ENCODE data around the gene CALML4.
"Not testable (repeated sequence)": the region's sequence is repeated elsewhere in the genome, so short reads cannot be mapped to it uniquely, and the experiment has no call there.

The CALML4 gene

DNA sequence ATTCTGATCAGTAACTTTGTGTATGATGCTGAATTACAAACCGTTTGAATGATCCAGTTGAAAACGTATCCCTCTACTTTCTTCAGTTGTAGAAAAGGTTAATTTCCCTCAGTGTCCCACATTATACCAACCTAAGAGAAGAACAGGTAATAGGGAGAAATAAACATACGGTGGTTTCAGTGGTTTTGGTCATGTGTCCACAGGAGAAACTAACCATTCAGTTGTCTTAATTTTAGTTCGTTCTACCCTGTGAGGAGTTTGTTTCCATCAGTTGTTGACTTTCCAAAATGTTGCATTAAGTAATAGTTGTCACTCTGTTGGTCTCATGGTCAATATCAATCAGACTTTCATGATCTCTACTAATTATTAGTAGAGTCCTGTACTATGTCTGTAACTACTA is 15.1 kb downstream of the CALML4 start:
- DNase-seq (ENCODE audit: low read depth) = no peak

DNA sequence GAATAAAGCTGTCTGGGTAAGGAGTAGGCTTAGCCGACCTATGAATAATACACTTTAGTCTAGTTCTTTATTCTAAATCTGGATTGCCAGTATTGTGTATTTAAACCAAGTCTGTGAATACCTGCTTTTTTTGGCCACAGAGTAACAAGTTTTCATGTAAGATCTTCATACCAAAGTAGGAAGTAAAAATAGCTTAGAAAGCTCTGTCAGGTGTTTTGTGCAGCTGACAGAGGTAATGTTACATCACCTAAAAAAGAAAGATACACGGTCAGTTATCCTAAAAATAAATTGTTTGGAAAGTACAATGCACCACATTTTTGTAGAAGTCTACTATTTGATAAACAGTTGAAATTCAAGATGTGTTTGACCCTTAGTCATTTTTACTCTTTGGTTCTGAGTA is 16.5 kb downstream of the CALML4 start:
- no peak for DNase-seq (ENCODE audit: low read depth)

DNA sequence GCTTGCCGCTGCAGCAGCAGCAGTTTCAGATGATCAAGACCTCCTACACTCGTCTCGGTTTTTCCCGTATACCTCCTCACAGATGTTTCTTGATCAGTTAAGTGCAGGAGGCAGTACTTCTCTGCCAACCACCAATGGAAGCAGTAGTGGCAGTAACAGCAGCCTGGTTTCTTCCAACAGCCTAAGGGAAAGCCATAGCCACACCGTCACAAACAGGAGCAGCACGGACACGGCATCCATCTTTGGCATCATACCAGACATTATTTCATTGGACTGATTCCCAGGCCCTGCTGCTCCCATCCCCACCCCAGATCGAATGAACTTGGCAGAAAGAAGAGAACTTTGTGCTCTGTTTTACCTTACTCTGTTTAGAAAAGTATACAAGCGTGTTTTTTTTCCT is 17.6 kb downstream of the CALML4 start:
- DNase-seq (ENCODE audit: low read depth) = no peak

DNA sequence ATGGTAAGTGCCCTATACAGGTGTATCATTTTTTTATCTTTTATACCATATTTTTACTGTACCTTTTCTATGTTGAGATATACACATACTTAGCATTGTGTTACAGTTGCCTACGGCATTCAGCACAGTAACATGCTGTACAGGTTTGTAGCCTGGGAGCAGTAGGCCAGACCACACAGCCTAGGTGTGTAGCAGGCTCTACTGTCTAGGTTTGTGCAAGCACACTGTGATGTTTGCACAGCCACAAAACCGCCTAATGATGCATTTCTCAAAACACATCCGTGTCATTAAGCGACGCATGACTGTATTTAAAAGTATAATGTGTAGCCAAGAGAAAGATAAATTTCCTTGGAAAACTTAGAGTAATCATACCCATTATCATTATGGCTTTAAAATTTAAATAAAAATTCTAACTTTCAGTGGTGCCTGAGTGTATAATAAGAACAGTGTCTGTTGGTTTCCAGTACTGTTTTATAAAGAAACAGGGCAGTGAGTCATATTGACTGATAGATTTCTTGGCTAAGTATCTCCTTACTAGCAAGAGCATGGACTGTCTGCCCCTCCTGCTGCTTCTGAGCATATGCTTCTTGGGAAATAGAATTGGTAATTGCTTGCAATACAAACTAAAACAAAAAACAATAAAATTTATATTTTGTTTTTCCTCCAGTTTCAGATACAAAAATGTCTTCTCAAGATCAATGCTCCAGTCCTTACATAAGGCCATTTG is 18.3 kb downstream of the CALML4 start:
- DNase-seq (ENCODE audit: low read depth) = no peak

DNA sequence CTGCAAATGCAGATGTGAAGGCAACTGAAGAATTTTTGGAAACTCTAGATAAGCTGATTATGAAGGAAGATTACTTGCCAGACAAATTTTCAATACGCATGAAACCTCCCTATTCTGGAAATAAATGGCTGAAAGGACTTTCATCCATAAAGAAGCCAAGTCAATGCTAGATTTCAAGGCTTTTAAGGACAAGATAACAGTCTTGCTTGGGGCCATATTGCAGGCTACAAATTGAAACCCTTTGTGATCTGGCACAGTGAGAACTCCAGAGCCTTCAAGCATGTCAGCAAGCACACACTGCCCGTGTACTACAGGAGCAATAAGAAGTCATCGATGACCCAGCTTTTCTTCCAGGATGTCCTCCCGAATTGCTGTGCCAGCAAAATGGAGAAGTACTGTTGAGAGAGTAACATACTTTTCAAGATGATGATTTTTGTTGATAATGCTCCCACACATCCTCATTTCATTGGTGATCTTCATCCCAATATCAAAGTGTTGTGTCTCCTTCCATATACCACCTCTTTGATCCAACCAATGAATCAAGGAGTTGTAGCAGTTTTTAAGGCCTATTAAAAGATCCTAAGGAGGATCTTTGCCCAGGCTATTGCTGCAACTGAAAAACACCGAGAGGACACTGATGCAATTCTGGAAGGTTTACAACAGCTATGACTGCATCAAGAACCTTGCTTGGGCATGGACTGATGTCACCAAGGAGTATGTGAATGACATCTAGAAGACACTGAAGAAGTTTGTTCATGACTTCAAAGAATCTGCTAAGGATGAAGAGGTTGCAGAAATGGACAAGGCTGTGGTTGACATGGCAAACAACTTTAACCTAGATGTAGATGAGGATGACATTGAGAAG is 20.3 kb downstream of the CALML4 start:
- DNase-seq (ENCODE audit: low read depth) = no peak

DNA sequence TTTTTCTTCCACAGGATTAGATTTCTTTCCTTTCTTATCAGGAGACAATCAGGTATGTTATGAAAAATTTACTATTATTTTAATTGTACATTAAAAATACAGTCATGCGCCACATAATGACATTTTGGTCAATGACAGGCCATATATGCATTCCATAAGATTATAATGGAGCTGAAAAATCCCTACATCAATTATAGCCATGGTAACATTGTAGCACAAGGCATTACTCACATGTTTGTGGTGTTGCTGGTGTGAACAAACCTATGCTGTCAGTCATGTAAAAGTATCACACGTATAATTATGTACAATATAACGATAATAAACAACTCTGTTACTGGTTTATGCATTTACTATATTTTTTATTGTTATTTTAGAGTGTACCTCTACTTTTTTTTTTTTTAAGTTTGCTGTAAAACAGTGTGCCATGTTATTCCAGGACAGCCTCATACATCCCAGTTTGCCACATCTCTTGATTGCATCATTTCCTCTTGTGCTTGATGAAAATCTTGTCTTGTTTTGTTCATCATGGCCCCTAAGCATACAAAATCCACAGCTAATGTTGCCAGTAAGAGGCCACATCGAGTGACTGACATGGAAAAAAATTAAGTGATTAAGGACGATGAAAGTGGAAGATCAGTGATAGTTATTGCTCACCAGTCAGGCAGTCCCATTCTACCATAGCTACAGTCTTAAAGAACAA is 21.4 kb downstream of the CALML4 start:
- DNase-seq (ENCODE audit: low read depth) = no peak

DNA sequence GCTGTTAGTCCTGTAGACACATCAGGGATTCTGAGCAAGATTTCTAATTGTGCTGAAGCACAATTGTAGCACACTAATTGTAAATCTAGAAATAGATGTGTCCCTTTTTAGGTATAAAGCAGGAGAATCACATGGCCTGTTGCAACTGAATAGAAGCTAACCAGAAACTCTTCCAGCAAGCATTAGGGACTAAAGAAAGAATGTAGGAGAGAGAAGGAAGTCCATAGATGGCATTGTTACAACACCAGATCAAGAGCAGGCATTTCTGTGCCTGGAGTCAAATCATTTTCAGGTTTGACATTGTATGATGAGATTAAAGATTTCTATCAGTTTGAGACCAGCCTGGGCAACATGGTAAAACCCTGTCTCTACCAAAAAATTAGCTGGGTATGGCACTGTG is 27.4 kb downstream of the CALML4 start:
- no peak for DNase-seq (ENCODE audit: low read depth)

DNA sequence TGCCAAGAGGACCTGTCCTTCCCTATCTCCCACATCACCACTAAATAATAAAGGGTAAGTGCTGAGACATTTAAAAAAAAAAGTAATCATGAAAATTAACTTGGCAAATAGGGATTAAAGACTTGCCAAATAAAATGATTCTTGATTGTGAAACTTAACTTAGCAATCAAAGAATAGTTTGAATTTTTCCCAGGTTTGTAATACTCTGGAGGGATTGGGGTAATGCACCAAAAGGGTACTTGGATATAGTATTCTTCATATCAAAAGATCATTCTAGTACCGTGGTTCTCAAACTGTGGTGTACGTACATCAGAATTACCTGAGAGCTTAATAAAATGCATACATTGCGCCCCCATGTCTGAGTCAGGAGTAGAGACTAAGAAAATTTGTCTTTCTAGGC is 28.5 kb downstream of the CALML4 start:
- DNase-seq (ENCODE audit: low read depth) = no peak

DNA sequence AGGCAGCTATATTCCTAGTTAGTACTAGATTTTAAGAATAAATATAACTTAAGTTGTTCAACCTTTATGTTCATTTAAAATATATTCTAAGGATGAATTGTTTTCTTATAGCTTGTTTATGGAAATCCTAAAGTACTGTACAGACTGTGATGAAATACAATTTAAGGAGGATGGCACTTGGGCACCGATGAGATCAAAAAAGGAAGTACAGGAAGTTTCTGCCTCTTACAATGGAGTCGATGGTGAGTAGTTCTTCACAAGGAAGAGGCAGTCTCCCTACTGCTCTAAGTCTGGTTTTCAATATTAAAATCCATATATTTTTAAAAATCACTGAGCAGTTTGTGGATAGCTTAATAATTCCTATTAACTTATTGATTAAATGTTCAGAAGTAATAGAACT is 29.6 kb downstream of the CALML4 start:
- DNase-seq (ENCODE audit: low read depth) = no peak

DNA sequence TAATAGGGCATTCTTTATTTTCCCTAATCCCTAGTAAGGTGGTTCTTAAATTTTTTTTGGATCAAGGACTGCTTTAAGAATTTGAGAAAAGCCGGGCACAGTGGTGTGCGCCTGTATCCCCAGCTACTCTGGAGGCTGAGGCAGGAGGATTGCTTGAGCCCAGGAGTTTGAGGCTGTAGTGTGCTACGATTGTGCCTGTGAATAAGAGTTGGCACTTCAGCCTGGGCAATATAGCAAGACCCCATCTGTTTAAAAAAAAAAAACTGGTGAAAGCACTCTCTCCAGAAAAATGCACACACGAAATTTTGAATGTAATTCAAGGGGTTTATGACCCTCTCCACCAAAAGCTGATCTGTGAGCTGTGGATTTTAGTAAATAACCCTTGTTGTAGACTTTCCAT is 32.0 kb downstream of the CALML4 start:
- DNase-seq (ENCODE audit: low read depth) = no peak

DNA sequence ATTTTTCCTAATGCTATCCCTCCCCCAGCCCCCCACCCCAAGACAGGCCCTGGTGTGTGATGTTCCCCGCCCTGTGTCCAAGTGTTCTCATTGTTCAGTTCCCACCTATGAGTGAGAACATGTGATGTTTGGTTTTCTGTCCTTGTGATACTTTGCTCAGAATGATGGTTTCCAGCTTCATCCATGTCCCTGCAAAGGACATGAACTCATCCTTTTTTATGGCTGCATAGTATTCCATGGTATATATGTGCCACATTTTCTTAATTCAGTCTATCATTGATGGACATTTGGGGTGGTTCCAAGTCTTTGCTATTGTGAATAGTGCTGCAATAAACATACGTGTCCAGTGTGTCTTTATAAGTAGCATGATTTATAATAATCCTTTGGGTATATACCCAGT is 33.1 kb downstream of the CALML4 start:
- DNase-seq (ENCODE audit: low read depth) = not testable (repeated sequence)

DNA sequence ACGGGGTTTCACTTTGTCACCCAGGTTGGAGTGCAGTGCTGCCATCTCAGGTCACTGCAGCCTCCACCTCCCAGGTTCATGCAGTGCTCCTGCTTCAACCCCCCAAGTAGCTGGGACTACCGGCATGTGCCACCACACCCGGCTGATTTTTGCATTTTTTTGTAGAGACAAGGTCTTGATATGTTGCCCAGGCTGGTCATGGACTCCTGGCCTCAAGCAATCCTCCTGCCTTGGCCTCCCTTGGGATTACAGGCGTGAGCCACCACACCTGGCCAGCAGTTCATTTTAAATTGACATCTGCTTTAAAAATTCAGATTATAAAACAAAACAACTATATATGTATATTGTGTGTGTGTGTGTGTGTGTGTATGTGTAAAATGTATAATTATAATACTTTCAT is 38.3 kb downstream of the CALML4 start:
- DNase-seq (ENCODE audit: low read depth) = no peak

DNA sequence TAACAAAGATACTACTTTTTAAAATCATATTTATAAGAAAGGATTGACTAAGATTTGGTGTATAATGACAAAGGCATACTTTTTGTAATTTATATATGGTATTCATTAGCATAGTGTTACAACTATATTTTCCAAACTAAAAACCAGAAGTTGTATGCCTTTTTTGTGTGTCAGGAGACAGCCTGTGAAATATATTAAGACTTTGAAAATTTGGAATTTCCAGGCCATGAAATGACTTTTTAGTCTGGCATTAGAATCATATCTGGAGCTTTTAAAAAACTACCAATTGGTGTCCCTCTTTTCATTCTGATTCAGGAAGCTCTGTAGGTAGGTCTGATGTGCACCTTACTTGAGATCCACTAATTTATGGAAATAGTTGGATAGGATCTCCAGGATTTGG is 41.9 kb downstream of the CALML4 start:
- DNase-seq (ENCODE audit: low read depth) = no peak

DNA sequence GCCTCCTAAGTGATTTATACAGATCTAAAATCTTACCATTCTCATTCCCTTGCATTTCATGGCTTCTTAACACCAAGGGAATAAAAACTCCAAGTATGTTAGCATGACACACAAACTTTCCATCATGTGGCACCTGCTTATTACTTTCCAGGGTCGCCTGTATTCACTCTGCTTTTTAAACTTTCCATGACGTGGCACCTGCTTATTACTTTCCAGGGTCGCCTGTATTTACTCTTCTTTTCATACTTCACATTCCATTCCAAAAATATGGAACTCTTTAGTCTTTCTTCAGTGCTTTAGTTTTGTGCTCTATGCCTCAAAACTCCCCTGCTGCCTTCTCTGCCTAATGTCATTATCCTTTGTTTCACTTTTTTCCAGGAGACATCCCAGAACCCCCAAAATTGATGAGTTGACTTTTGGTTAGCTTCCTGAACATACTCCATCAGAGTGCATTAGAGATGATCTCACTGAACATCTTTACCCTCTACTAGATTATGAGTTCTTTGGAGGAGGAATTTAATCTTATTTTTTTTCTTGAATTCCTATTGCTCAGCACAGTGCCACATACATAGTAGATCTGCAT is 47.0 kb downstream of the CALML4 start:
- no peak for DNase-seq (ENCODE audit: low read depth)

DNA sequence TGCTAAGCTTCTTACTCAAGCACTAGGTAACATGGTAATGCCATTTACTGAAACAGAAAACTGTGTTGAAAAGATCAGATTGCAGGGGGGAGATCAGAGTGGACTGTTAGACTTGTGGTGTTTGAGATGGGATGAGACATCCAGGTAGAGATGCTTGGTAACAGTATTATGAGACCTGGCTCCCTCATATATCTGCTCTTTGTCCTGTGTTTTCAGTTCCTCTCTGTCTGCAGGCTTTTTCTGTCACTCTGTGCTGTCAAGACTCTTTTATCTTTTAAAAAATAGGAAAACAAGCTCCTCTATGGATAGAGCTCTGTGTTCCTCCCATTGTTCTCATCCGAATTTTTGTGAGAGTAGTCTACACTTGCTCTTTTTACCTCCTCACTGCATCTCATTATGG is 48.1 kb downstream of the CALML4 start:
- DNase-seq (ENCODE audit: low read depth) = no peak

DNA sequence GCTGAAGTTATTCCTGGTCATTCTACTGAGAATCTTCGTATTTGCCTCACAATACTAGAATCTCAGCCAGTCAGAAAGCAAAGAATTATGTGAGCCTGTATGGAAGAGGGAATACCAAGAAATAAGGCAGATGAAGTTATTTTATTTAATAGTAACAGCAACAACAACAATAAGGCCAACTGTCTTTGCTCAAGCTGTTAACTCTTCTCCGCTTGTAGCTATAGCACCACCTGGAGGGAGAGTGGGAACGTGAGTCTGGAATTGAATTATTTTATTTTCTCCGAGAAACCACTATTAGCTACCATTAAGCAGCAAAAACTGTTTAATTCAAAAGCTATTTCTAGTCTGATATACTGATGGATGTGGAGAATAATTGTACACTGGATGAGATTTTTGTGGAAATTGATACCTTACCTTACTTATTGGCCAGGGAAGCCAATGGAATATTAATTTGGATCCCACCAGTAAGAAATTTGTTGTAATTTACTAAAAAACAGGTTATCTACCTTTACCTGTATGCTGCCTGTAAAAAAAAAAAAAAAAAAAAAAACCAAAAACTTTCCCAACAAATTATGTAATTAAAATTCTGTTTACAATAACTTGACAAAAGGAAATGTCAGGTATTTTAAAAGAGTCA is 50.1 kb downstream of the CALML4 start:
- DNase-seq (ENCODE audit: low read depth) = peak; percentile 6

DNA sequence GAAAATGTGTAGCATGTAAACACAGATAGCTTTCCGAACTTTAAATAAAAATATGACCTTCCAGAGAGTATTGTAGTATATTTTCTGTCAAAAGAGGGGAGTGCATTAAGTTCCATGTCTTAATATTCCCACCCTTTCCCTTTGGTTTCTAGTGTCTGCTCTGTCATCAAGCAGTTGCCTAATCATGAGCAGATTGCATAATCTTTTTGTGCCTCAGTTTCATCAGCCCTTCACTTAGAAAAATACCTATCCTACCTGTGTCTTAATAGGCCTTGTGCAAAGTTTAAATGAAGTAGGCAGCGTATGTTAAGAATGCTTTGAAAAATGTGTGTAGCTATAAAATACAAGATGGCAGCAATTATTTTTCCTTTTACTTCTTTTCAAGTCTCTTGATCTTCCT is 52.8 kb downstream of the CALML4 start:
- DNase-seq (ENCODE audit: low read depth) = no peak

DNA sequence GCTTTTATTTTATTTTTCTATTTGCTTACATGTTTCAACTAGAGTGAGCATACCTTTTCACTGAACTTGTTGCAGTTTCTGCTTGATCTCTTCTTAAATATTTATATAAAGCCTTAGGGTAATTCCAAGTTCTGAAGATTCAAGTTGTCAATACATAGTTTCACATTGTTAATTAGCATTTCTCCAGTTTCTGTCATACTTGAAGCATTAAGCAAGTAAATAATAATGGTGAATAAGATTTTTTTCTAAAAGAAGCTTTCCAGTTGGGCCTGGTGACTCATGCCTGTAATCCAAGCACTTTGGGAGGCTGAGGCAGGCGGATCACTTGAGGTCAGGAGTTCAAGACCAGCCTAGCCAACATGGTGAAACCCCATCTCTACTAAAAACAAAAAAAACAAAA is 53.9 kb downstream of the CALML4 start:
- DNase-seq (ENCODE audit: low read depth) = no peak

DNA sequence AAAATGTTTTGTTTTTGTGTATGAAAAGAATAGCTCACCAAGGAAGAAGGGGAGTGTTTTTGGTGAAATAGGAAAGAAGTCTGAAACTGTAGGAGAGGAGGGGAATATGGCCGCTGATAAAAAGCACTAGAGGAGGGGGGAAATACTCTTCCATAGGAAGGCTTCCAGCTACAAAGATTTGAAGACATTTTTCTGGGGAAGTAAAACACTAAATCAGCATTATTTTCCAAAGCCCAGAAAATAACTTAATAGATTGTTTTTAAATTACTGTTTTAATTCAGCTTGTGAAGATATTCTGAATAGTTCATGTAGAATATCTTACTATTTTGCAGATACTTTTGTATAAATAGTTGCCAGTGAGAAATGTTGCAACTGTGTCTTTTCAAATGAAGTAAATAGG is 54.9 kb downstream of the CALML4 start:
- DNase-seq (ENCODE audit: low read depth) = no peak

DNA sequence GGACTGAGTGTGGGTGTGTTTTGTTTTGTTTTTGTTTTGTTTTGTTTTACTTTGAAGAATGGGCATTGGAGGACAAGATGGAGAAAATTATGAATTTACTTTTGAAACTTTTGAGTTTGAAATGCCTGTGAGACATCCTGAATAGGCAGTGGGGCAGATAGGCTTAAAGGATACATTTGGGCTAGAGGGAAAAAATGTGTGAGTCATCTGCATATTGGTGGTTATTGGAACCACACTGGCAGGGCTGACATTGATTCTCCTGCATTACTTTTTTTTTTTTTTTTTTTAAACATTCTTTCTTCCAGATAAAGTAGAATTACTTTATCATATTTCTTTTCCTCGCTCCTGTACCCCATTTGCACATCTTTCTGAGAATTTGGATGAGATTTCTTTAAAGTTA is 56.1 kb downstream of the CALML4 start:
- no peak for DNase-seq (ENCODE audit: low read depth)

DNA sequence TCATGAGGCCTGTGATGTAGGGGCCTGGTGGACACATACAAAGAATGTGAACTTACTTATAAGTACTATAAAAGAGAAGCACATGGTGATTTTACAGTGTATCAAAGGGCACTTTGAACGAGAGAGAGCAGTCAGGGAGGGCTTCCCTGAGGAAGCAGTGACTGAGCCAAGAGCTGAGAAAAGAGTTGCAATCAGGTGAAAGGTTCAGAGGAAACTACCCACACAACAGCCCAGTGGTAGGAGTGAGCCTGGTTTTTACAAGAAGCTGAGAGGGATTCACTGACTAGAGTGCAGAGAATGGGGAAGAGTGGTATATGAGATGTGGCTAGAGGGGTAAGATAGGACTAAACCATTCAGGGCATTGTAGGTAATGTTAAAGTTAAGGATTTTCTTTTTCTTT is 57.1 kb downstream of the CALML4 start:
- DNase-seq (ENCODE audit: low read depth) = no peak

DNA sequence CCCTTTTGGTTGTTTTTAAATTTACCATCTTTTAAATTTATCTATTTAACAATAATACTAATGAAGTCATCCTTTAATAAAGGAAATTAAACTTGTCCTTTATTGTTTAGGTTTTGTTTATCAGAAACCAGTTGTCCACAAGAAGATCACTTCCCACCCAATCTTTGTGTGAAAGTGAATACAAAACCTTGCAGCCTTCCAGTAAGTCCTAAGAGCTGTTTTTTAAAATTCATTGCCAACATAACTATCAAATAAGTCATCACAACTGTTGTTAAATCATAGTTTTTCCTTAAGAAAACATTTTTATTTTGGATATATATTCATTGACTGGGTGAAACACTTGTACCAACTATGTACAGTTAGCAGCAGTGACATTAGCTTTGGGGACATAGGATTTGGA is 59.4 kb downstream of the CALML4 start:
- DNase-seq (ENCODE audit: low read depth) = no peak
